OCI-LY1 (cell line): ENCODE measurements around the gene CT83.

Experiments used
- H2AFZ ChIP-seq: fragments of 200-600 bp; sonication (generic), shearing (Covaris generic); 2 replicates; pipeline ENCODE4 v1.6.0; 2014; ENCODE audit warnings: antibody characterized with exemption, mild to moderate bottlenecking, low read length
- H3F3A ChIP-seq: fragments of 200-600 bp; sonication (generic), shearing (Covaris generic); 2 replicates; pipeline ENCODE4 v1.6.0; 2014; ENCODE audit warnings: mild to moderate bottlenecking, antibody characterized with exemption, low read length, moderate library complexity; ENCODE audit not compliant: insufficient read depth
- H3K27ac ChIP-seq: fragments of 200-600 bp; sonication (generic); 2 replicates; pipeline ENCODE4 v1.5.1; 2014; ENCODE audit warnings: low read length, mixed run types, mild to moderate bottlenecking, low read depth; ENCODE audit not compliant: poor library complexity, severe bottlenecking
- H3K27me3 ChIP-seq: fragments of 200-600 bp; sonication (generic); 2 replicates; pipeline ENCODE4 v1.6.0; 2014; ENCODE audit warnings: antibody characterized with exemption, mild to moderate bottlenecking, low read length, moderate library complexity; ENCODE audit not compliant: insufficient read depth
- H3K36me3 ChIP-seq: fragments of 200-600 bp; sonication (generic); 2 replicates; pipeline ENCODE4 v1.6.1; 2014; ENCODE audit warnings: mild to moderate bottlenecking, antibody characterized with exemption, low read length, moderate library complexity, mixed read lengths; ENCODE audit not compliant: insufficient read depth
- H3K4me1 ChIP-seq: fragments of 200-600 bp; sonication (generic); 2 replicates; pipeline ENCODE4 v1.5.1; 2014; ENCODE audit warnings: mild to moderate bottlenecking, low read length, moderate library complexity; ENCODE audit not compliant: insufficient read depth, severe bottlenecking
- H3K4me2 ChIP-seq: fragments of 200-600 bp; sonication (generic), shearing (Covaris generic); 2 replicates; pipeline ENCODE4 v1.6.1; 2014; ENCODE audit warnings: low read length
- H3K4me3 ChIP-seq: fragments of 200-600 bp; sonication (generic); 2 replicates; pipeline ENCODE4 v1.5.1; 2014; ENCODE audit warnings: low read length, low read depth, mild to moderate bottlenecking, mixed read lengths; ENCODE audit not compliant: poor library complexity, severe bottlenecking
- H3K79me2 ChIP-seq: fragments of 200-600 bp; shearing (Covaris generic); 2 replicates; pipeline ENCODE4 v1.6.1; 2016; ENCODE audit warnings: mixed run types, low read length, mixed read lengths; ENCODE audit not compliant: insufficient read depth
- H3K9ac ChIP-seq: fragments of 200-600 bp; sonication (generic), shearing (Covaris generic); 2 replicates; pipeline ENCODE4 v1.6.1; 2014; ENCODE audit warnings: mild to moderate bottlenecking, low read length, mixed read lengths
- H3K9me2 ChIP-seq: fragments of 200-600 bp; sonication (generic), shearing (Covaris generic); 2 replicates; pipeline ENCODE4 v1.6.1; 2014; ENCODE audit warnings: low read depth, mild to moderate bottlenecking, low read length, mixed read lengths
- H3K9me3 ChIP-seq: fragments of 200-600 bp; shearing (Covaris generic); 2 replicates; pipeline ENCODE4 v1.6.1; 2014; ENCODE audit warnings: low read length, mixed read lengths
- H4K20me1 ChIP-seq: fragments of 200-600 bp; sonication (generic), shearing (Covaris generic); 2 replicates; pipeline ENCODE4 v1.6.0; 2016; ENCODE audit warnings: mild to moderate bottlenecking, low read length; ENCODE audit not compliant: insufficient read depth
- EZH2 ChIP-seq: fragments of 200-600 bp; sonication (generic), shearing (Covaris generic); IDR thresholded peaks from 2 replicates; pipeline ENCODE4 v1.8.0; 2017; ENCODE audit warnings: borderline replicate concordance, mixed run types, mild to moderate bottlenecking, antibody characterized with exemption, low read length, moderate library complexity, mixed read lengths
- TF ChIP-seq, protein P1 (sequence below): fragments of 200-600 bp; sonication (generic), shearing (Covaris generic); IDR thresholded peaks from 2 replicates; pipeline ENCODE4 v1.5.1; 2017; ENCODE audit warnings: mild to moderate bottlenecking, antibody characterized with exemption, low read length, moderate library complexity, mixed read lengths

CT83 gene

GRCh38 chrX:116490104-116490503, 27.3 kb upstream of the CT83 start:
- H3K79me2 ChIP-seq = no peaks in the 10 kb centered on the region
- H3K36me3 ChIP-seq = no peaks in the 10 kb centered on the region
- no peaks in the 10 kb centered on the region for H3F3A ChIP-seq
- no peaks in the 10 kb centered on the region for H3K27me3 ChIP-seq
- no peak overlapping the region for H3K4me3 ChIP-seq
- H3K9ac ChIP-seq = no peak overlapping the region
- H3K9me3 ChIP-seq = no peaks in the 10 kb centered on the region
- H3K4me1 ChIP-seq = no peaks in the 10 kb centered on the region
- H4K20me1 ChIP-seq = no peaks in the 10 kb centered on the region
- H3K4me2 ChIP-seq = no peak overlapping the region
- H3K27ac ChIP-seq = no peak overlapping the region
- H2AFZ ChIP-seq = no peak overlapping the region
- no peaks in the 10 kb centered on the region for H3K9me2 ChIP-seq
- TF ChIP-seq EZH2 = no peak
- TF ChIP-seq, protein P1, sequence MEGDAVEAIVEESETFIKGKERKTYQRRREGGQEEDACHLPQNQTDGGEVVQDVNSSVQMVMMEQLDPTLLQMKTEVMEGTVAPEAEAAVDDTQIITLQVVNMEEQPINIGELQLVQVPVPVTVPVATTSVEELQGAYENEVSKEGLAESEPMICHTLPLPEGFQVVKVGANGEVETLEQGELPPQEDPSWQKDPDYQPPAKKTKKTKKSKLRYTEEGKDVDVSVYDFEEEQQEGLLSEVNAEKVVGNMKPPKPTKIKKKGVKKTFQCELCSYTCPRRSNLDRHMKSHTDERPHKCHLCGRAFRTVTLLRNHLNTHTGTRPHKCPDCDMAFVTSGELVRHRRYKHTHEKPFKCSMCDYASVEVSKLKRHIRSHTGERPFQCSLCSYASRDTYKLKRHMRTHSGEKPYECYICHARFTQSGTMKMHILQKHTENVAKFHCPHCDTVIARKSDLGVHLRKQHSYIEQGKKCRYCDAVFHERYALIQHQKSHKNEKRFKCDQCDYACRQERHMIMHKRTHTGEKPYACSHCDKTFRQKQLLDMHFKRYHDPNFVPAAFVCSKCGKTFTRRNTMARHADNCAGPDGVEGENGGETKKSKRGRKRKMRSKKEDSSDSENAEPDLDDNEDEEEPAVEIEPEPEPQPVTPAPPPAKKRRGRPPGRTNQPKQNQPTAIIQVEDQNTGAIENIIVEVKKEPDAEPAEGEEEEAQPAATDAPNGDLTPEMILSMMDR = peak; percentile 25; the same call in 1 of the 2 replicates

DNA sequence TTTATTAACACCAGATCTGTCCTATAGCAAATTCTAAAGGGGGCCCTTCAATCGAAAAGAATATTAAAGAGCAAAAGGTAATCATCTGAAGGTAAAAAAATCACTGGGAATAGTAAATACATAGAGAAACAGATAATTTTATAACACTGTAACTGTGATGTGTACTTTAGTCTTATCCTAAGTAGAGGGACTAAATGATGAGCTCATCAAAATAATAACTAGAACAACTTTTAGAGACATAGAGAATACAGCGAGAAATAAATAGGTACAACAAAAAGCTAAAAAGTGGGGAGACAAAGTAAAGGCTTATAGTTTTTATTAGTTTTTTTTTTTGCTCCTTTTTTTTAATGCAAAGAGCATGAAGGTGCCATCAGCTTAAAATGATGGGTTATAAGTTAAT, 17.3 kb upstream of the CT83 start:
- Histone ChIP-seq H3K27ac (no peak overlapping the region), H2AFZ (no peak overlapping the region), H3K79me2 (no peaks in the 10 kb centered on the region), H3F3A (no peaks in the 10 kb centered on the region), H4K20me1 (no peaks in the 10 kb centered on the region), H3K4me1 (no peaks in the 10 kb centered on the region), H3K9me3 (no peaks in the 10 kb centered on the region), H3K9ac (no peak overlapping the region), H3K27me3 (no peaks in the 10 kb centered on the region), H3K9me2 (no peaks in the 10 kb centered on the region), H3K4me2 (no peak overlapping the region), H3K36me3 (no peaks in the 10 kb centered on the region), H3K4me3 (no peak overlapping the region)
- TF ChIP-seq, protein P1 = no peak
- no peak for TF ChIP-seq EZH2

DNA sequence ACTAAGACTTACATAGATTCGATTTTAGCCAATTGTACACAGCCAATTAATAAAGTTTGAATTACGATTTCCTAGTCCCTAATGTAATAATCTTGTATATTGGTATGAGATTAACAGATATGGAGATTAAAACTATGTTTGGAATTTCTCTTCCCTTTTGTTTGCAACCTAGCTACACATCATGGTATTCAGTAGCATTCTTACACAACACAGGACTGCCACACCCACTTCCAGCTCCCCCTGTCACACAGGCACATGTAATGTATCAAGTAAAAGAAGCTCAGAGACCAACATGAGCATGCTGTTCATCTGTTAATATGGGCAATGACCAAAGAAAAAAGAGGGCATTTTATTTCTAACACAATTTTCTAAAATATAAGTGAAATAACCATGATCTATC, 13.6 kb downstream of the CT83 start:
- H3F3A ChIP-seq = no peaks in the 10 kb centered on the region
- no peaks in the 10 kb centered on the region for H3K27me3 ChIP-seq
- TF ChIP-seq, protein P1 = no peak
- TF ChIP-seq EZH2 = no peak
- H3K4me2 ChIP-seq = no peak overlapping the region
- no peaks in the 10 kb centered on the region for H4K20me1 ChIP-seq
- H3K9ac ChIP-seq = no peak overlapping the region
- no peak overlapping the region for H3K4me3 ChIP-seq
- H2AFZ ChIP-seq = no peak overlapping the region
- no peaks in the 10 kb centered on the region for H3K9me2 ChIP-seq
- no peaks in the 10 kb centered on the region for H3K36me3 ChIP-seq
- H3K9me3 ChIP-seq = no peaks in the 10 kb centered on the region
- H3K4me1 ChIP-seq = no peaks in the 10 kb centered on the region
- no peaks in the 10 kb centered on the region for H3K79me2 ChIP-seq
- no peak overlapping the region for H3K27ac ChIP-seq
